Fibroblast of mammary gland (primary cell): ENCODE measurements around the gene IQGAP2.

ENCODE experiments used
- DNase-seq: peaks from one replicate; pipeline ENCODE4 v3.0.0-alpha.2; 2010; ENCODE audit warnings: low read depth
- H3K4me3 ChIP-seq: 2 replicates; pipeline ENCODE4 v1.5.1; 2011; ENCODE audit warnings: low read depth, mild to moderate bottlenecking, low read length, moderate library complexity; ENCODE audit not compliant: control insufficient read depth
- TF ChIP-seq, protein P1 (sequence below): conservative IDR thresholded peaks from 2 replicates; pipeline ENCODE4 v1.5.1; 2011; ENCODE audit warnings: low read depth, low read length, inconsistent platforms; ENCODE audit not compliant: control insufficient read depth, insufficient read depth

The IQGAP2 gene

DNA sequence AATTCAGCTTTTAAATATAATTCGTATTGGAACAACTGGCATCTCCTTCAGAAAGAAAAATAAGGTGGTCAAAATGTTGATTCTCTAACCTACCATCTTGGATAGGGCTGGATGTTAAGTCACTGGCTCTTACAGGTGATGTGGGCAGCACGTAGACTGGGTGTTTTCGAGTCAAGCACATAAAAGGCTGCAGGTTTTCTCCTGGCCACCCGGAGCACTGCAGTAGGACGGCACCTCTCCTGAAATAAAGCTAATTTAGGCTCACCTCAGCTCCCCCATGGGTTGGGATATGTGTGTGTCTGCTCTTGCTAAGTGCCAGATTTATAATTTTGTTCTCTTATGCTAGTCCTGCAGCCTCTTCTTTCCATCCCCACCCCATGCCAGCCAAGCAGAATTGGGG lies 80.3 kb downstream of the IQGAP2 start:
- H3K4me3 ChIP-seq, result no peak overlapping the region
- TF ChIP-seq, protein P1, sequence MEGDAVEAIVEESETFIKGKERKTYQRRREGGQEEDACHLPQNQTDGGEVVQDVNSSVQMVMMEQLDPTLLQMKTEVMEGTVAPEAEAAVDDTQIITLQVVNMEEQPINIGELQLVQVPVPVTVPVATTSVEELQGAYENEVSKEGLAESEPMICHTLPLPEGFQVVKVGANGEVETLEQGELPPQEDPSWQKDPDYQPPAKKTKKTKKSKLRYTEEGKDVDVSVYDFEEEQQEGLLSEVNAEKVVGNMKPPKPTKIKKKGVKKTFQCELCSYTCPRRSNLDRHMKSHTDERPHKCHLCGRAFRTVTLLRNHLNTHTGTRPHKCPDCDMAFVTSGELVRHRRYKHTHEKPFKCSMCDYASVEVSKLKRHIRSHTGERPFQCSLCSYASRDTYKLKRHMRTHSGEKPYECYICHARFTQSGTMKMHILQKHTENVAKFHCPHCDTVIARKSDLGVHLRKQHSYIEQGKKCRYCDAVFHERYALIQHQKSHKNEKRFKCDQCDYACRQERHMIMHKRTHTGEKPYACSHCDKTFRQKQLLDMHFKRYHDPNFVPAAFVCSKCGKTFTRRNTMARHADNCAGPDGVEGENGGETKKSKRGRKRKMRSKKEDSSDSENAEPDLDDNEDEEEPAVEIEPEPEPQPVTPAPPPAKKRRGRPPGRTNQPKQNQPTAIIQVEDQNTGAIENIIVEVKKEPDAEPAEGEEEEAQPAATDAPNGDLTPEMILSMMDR, result no peak
- no peak for DNase-seq

DNA sequence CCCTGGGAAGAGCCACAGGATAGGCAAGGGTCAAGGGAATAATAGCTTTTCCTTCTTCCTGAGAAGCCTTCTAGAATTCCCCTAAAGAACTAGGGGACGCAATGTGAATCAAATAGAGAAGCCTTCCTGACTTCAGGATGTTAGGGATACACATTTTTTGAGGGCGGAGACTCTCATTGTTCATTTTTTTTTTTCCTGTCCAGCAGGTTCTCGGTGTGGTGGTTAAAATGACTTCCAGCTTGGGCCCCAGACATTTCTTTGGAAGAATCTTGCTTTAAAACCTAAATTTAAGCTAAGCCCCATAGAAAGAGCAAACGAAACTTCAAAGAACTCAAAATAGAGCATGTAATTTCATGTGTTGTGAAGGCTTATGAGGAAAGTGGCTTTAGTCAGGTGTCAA lies 80.8 kb downstream of the IQGAP2 start:
- TF ChIP-seq, protein P1, result no peak
- no peak overlapping the region for H3K4me3 ChIP-seq
- no peak for DNase-seq

DNA sequence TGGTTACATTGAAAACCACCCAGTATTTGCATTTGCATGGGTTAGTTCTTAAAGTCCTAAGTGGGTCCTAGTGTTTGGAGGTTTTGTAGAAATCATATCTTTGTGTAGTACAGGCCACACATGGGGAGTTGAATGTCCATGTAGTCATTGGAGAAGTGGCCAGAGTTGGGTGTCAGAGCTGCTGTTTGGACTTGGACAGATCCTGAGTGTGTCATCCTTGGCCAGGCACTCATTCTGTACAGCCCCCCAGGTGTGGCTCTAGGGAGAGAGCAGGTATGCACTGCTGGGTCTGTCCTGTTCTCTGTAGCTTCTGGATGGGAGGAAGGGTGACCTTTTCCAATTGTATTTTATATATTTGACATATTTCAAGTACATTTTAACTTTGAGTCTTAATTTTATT lies 82.4 kb downstream of the IQGAP2 start:
- DNase-seq, result no peak
- H3K4me3 ChIP-seq, result no peak overlapping the region
- TF ChIP-seq, protein P1, result no peak

DNA sequence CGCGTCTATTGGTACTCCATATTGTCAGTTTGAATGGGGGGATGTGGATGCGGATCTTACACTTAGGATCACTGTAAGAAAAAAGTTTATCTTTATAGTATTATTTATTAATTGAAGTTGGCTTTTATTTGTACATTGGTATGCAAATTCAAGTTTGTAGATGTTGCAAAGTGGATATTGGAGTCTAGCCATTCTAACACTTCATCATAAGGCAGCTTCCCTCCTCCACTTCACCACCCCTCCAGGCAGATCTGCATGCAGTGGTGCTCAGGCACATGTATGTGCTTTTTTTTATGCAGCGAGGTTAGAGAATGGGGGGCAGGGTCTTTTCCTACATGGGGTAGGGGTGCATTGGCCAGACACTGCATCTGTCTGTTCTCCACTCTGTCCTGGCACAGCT lies 84.3 kb downstream of the IQGAP2 start:
- H3K4me3 ChIP-seq, result no peak overlapping the region
- DNase-seq, result no peak
- TF ChIP-seq, protein P1, result no peak

DNA sequence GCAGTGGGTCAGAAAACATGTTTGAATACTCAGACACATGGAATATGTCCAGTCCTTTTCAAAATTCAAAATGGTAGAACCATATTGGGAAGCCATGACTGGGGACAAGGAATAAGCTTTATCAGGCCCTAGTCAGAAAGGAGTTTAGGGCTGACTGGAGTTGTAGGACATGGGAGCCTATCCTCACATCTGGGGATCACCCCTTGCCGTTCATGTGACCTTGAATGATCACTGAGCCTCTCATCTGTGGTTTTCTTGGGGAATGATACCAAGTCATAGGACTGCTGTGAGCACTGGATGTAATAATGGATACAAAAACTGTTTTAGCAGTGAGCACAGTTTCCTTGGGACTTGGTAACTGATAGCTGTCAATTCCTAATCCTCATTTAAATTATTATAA lies 84.7 kb downstream of the IQGAP2 start:
- DNase-seq, result no peak
- TF ChIP-seq, protein P1, result no peak
- H3K4me3 ChIP-seq, result no peak overlapping the region

DNA sequence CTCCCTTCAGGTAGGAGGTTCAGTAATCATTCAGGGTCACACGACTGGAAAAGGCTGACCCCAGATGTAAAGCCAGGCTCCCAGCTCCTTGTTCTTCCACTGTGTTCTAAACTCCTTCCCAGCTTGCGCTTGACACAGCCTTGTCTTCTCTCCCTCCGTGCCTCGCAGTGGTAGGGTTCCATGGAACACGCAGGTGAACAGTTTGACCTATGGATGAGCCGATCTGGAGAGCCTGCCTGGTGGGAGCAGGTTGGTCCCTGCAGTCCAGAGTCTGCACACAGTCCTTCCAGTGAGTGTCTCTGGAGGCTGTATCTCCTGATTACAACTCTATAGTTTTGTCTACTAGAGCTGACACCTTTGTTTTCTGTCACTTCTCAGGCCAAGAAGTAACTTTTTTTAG lies 85.9 kb downstream of the IQGAP2 start:
- TF ChIP-seq, protein P1, result no peak
- DNase-seq, result no peak
- no peak overlapping the region for H3K4me3 ChIP-seq
